ENCODE results near the gene TNFSF10.

Gene TNFSF10

GRCh38 chr3:172470588-172470987 lies 52.6 kb downstream of the TNFSF10 start:
- H3K9me3 Mint-ChIP-seq: no peaks in the 10 kb centered on the region
- H3K4me1 Mint-ChIP-seq (ENCODE audit: low read depth): peaks cover 3% of the 10 kb centered on the region
- H3K36me3 Mint-ChIP-seq (ENCODE audit: low read depth): peaks cover 4% of the 10 kb centered on the region
- no peak overlapping the region for H3K27ac Mint-ChIP-seq
- H3K4me3 Mint-ChIP-seq: no peak overlapping the region
- peaks cover 30% of the 10 kb centered on the region for H3K27me3 Mint-ChIP-seq (ENCODE audit: low read depth)

GRCh38 chr3:172467170-172467824 lies 55.9 kb downstream of the TNFSF10 start:
- Mint-ChIP-seq H3K36me3 (ENCODE audit: low read depth) (peaks cover 4% of the 10 kb centered on the region), H3K4me1 (ENCODE audit: low read depth) (peaks cover 3% of the 10 kb centered on the region), H3K4me3 (no peak overlapping the region), H3K9me3 (no peaks in the 10 kb centered on the region), H3K27ac (no peak overlapping the region), H3K27me3 (ENCODE audit: low read depth) (peaks cover 33% of the 10 kb centered on the region)

- H3K27me3 Mint-ChIP-seq (ENCODE audit: low read depth): peaks cover 30% of the 10 kb centered on the region
- peaks cover 4% of the 10 kb centered on the region for H3K36me3 Mint-ChIP-seq (ENCODE audit: low read depth)
- H3K4me3 Mint-ChIP-seq: no peak overlapping the region
- H3K27ac Mint-ChIP-seq: no peak overlapping the region
- H3K9me3 Mint-ChIP-seq: no peaks in the 10 kb centered on the region
- H3K4me1 Mint-ChIP-seq (ENCODE audit: low read depth): peaks cover 3% of the 10 kb centered on the region
These were observed 56.6 kb downstream of the TNFSF10 start for GRCh38 chr3:172466553-172467130.

DNA sequence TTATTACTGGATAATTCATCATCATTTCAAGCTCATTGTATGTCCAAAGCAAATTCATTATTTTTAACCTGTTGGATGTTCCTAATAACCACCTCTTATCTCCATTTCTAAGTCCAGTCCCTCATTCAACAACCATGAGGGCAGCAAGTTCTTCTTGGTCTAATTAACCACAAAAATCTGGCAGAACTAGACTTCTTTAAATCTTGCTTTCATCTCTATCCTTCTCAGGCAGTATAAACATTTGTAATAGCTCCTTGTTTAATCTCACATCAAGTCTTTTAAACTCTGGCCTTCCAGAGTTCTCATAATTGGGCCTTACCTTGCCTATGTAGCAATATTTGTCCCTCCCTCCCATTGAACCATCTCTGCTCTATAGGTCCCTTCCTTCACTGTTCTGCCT lies 57.9 kb downstream of the TNFSF10 start:
- Mint-ChIP-seq H3K36me3 (ENCODE audit: low read depth) (peaks cover 2% of the 10 kb centered on the region), H3K27me3 (ENCODE audit: low read depth) (peaks cover 19% of the 10 kb centered on the region), H3K9me3 (no peaks in the 10 kb centered on the region), H3K4me1 (ENCODE audit: low read depth) (peaks cover 3% of the 10 kb centered on the region), H3K4me3 (no peak overlapping the region), H3K27ac (no peak overlapping the region)

DNA sequence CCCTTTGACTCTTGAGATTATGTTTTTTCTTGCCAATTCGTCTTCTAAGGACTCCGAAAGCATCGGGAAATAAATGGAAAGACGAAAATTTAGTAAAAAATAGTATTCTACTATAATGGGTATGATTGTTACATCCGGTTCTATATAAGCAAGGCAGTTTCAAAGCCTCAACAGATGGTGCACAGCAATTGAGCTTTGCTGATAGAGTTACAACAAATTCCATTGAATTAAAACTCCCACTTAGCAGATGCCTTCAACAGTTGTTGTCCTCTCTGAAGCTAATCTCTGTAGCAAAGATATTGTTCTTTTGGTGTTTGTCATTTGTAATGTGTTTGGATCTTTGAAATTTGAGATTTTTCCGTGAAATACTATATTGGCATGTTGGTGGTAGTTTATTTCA lies 58.9 kb downstream of the TNFSF10 start:
- Mint-ChIP-seq H3K27ac (no peak overlapping the region), H3K4me1 (ENCODE audit: low read depth) (peaks cover 3% of the 10 kb centered on the region), H3K4me3 (no peak overlapping the region)

DNA sequence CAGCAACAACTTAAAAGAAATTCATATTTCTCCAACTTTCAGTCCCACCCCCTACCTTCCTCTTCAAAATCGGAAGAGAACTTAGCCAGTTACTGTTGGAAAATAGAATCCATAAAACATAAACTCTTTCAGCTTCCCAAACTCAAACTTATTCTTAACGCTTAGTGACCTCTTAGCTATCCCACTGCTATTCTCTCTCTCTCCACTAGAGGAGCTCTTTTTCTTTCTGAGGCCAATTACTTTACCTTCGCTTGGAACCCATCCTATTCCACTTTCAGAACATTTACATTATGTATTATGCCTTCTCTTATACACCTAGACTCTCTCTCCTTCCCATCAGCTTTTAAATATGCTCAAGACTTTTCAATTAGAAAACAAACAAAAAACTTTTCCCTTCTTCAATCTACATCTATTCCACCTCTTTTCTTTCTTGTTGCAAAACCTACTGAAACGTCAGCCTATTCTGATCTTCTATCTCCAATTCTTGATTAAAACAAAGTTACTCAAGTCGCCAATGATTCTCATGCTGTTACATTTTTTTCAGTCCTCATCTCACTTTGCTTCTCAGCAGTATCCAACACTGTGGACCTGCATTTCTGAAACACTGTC lies 61.6 kb downstream of the TNFSF10 start:
- H3K27ac Mint-ChIP-seq: no peak overlapping the region
- H3K27me3 Mint-ChIP-seq (ENCODE audit: low read depth): peaks cover 6% of the 10 kb centered on the region
- H3K4me3 Mint-ChIP-seq: no peak overlapping the region

More for the DNA sequence above, 58.9 kb downstream of the TNFSF10 start:
- Mint-ChIP-seq H3K9me3 (no peaks in the 10 kb centered on the region), H3K36me3 (ENCODE audit: low read depth) (peaks cover 2% of the 10 kb centered on the region), H3K27me3 (ENCODE audit: low read depth) (peaks cover 16% of the 10 kb centered on the region)

DNA sequence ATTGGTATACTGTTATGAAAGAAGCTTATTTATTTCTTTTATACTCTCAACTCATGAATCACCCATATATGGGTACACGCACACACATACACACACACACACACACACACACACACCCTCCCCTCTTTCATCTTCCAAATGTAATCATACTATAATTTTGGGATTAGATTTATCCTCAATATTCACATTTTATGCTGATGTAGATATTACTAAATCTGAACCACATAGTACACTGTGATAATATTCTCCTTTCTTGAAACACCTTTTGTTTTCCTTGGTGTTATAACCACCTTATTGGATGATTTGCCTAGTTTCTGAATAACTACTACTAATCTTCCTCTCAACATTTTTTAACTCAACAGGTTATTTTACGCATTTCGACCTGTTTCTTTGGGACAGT lies 66.8 kb downstream of the TNFSF10 start:
- Mint-ChIP-seq H3K9me3 (no peaks in the 10 kb centered on the region), H3K27me3 (ENCODE audit: low read depth) (peaks cover 35% of the 10 kb centered on the region), H3K4me3 (no peak overlapping the region), H3K36me3 (ENCODE audit: low read depth) (no peaks in the 10 kb centered on the region), H3K4me1 (ENCODE audit: low read depth) (no peaks in the 10 kb centered on the region), H3K27ac (no peak overlapping the region)

More for the DNA sequence above, 61.6 kb downstream of the TNFSF10 start:
- Mint-ChIP-seq H3K9me3 (no peaks in the 10 kb centered on the region), H3K36me3 (ENCODE audit: low read depth) (no peaks in the 10 kb centered on the region), H3K4me1 (ENCODE audit: low read depth) (no peaks in the 10 kb centered on the region)
